ENCODE data around the gene HPRT1. TPM values are rescaled to one million over a fixed set of nuclear protein-coding genes. Genes with fewer than 3 reads are reported as not detected.
A peak's percentile ranks its signal among the peaks of the same experiment; 100 is the strongest.

The HPRT1 gene
- total RNA-seq, 1 experiment from 2014 or later, result 44.1 TPM

GRCh38 chrX:134482371-134482770 lies 22.4 kb downstream of the HPRT1 start:
- H3K79me2 ChIP-seq (ENCODE audit: low read length), result peaks cover 4% of the 10 kb centered on the region; the same call in 1 of the 2 replicates
- intact Hi-C loops (cut with micrococcal nuclease), result loop anchor here (10.0 kb wide), 1 partner anchor 422 kb away; no protein-coding TSS in a partner anchor
- no peaks in the 10 kb centered on the region for H3K9me3 ChIP-seq (ENCODE audit: low read length)
- no peak for TF ChIP-seq EZH2phosphoT487 (IDR thresholded peaks at IDR 0.05; ENCODE audit: borderline replicate concordance, low read length)
- TF ChIP-seq EZH2 (IDR thresholded peaks at IDR 0.05; ENCODE audit: low read length, unreplicated experiment), result no peak
- H3K27me3 ChIP-seq (ENCODE audit: low read length), result no peaks in the 10 kb centered on the region
- DNase-seq, result no peak
- ChIA-PET POLR2A (ENCODE audit: unreplicated experiment) (no interaction called here), CTCF (no interaction called here)
- peaks cover 6% of the 10 kb centered on the region; the same call in 1 of the 2 replicates for H4K20me1 ChIP-seq (ENCODE audit: low read length)
- no peak overlapping the region for H3K4me2 ChIP-seq (ENCODE audit: low read length)
- no peak overlapping the region for H3K4me3 ChIP-seq (ENCODE audit: low read length)
- no peak overlapping the region for H3K9ac ChIP-seq (ENCODE audit: low read length)
- no peak for ATAC-seq
- H3K9me2 ChIP-seq (replicated peaks; ENCODE audit: low read length), result no peaks in the 10 kb centered on the region
- no TSS peak for BruUV-seq (replicated peaks)
- H3K27ac ChIP-seq (ENCODE audit: low read length), result no peak overlapping the region
- no peak overlapping the region for H2AFZ ChIP-seq (ENCODE audit: low read length)
- H3K4me1 ChIP-seq (ENCODE audit: insufficient read depth, low read length), result no peaks in the 10 kb centered on the region
- peaks cover 23% of the 10 kb centered on the region for H3K36me3 ChIP-seq (ENCODE audit: low read depth, low read length)
- H3F3A ChIP-seq (ENCODE audit: low read length, unreplicated experiment), result no peaks in the 10 kb centered on the region

GRCh38 chrX:134484039-134484438 lies 24.1 kb downstream of the HPRT1 start:
- no TSS peak for BruUV-seq (replicated peaks)
- DNase-seq (peak; percentile 81), ATAC-seq (no peak)
- H3K27ac ChIP-seq (ENCODE audit: low read length), result no peak overlapping the region
- H3K9me2 ChIP-seq (replicated peaks; ENCODE audit: low read length), result no peaks in the 10 kb centered on the region
- peaks cover 6% of the 10 kb centered on the region; the same call in 1 of the 2 replicates for H4K20me1 ChIP-seq (ENCODE audit: low read length)
- H3K4me3 ChIP-seq (ENCODE audit: low read length), result no peak overlapping the region
- H2AFZ ChIP-seq (ENCODE audit: low read length), result no peak overlapping the region
- peaks cover 19% of the 10 kb centered on the region for H3K36me3 ChIP-seq (ENCODE audit: low read depth, low read length)
- H3K4me2 ChIP-seq (ENCODE audit: low read length), result no peak overlapping the region
- no peaks in the 10 kb centered on the region for H3K27me3 ChIP-seq (ENCODE audit: low read length)
- peaks cover 4% of the 10 kb centered on the region; the same call in 1 of the 2 replicates for H3K79me2 ChIP-seq (ENCODE audit: low read length)
- intact Hi-C loops (cut with micrococcal nuclease), result loop anchor here (2.0 to 10.0 kb wide), 3 partner anchors 269 to 421 kb away; no protein-coding TSS in a partner anchor
- H3F3A ChIP-seq (ENCODE audit: low read length, unreplicated experiment), result no peaks in the 10 kb centered on the region
- H3K9ac ChIP-seq (ENCODE audit: low read length), result no peak overlapping the region
- ChIA-PET POLR2A (ENCODE audit: unreplicated experiment) (no interaction called here), CTCF (interaction anchor here (1.0 to 1.4 kb wide), 3 partner anchors 175 to 299 kb away, joined by 5 to 6 read pairs (median 5); no protein-coding TSS in a partner anchor)
- no peaks in the 10 kb centered on the region for H3K9me3 ChIP-seq (ENCODE audit: low read length)
- peak; percentile 77 for TF ChIP-seq CTCF (conservative IDR thresholded peaks at IDR 0.05; ENCODE audit: low read depth, low read length)
- TF ChIP-seq EZH2 (IDR thresholded peaks at IDR 0.05; ENCODE audit: low read length, unreplicated experiment), result no peak
- no peaks in the 10 kb centered on the region for H3K4me1 ChIP-seq (ENCODE audit: insufficient read depth, low read length)

GRCh38 chrX:134501941-134502340 lies 42.0 kb downstream of the HPRT1 start:
- no peaks in the 10 kb centered on the region for H3K9me3 ChIP-seq (ENCODE audit: low read length)
- CTCF ChIA-PET, result no interaction called here
- POLR2A ChIA-PET (ENCODE audit: unreplicated experiment), result no interaction called here

More at GRCh38 chrX:134501941-134502340, 42.0 kb downstream of the HPRT1 start:
- BruUV-seq (replicated peaks), result no TSS peak
- Histone ChIP-seq H3K9me2 (replicated peaks; ENCODE audit: low read length) (no peaks in the 10 kb centered on the region), H3F3A (ENCODE audit: low read length, unreplicated experiment) (no peaks in the 10 kb centered on the region), H3K4me2 (ENCODE audit: low read length) (no peak overlapping the region), H3K36me3 (ENCODE audit: low read depth, low read length) (peaks cover 26% of the 10 kb centered on the region), H3K27ac (ENCODE audit: low read length) (no peak overlapping the region), H4K20me1 (ENCODE audit: low read length) (no peaks in the 10 kb centered on the region), H3K4me3 (ENCODE audit: low read length) (no peak overlapping the region), H3K27me3 (ENCODE audit: low read length) (no peaks in the 10 kb centered on the region), H3K9ac (ENCODE audit: low read length) (no peak overlapping the region), H3K4me1 (ENCODE audit: insufficient read depth, low read length) (no peaks in the 10 kb centered on the region), H3K79me2 (ENCODE audit: low read length) (no peaks in the 10 kb centered on the region), H2AFZ (ENCODE audit: low read length) (no peak overlapping the region)
- intact Hi-C loops (cut with micrococcal nuclease), result no loop called here
- no peak for DNase-seq
- no peak for TF ChIP-seq EZH2phosphoT487 (IDR thresholded peaks at IDR 0.05; ENCODE audit: borderline replicate concordance, low read length)
- no peak for TF ChIP-seq CTCF (conservative IDR thresholded peaks at IDR 0.05; ENCODE audit: low read depth, low read length)
- no peak for TF ChIP-seq EZH2 (IDR thresholded peaks at IDR 0.05; ENCODE audit: low read length, unreplicated experiment)
- no peak for ATAC-seq

Measured in PC-3 (cell line).